Epithelial cell of esophagus (primary cell): ENCODE results near the gene LMO7.

Experiments
- DNase-seq: peaks from one replicate; pipeline ENCODE4 v3.0.0; 2010; ENCODE audit warnings: low read depth
- H3K4me3 ChIP-seq: 2 replicates; pipeline ENCODE4 v1.5.1; 2011; ENCODE audit warnings: mild to moderate bottlenecking, low read length, control low read depth
- CTCF ChIP-seq: IDR thresholded peaks from 2 replicates; pipeline ENCODE4 v1.5.1; 2011; ENCODE audit warnings: low read depth, mild to moderate bottlenecking, low read length, control low read depth, inconsistent platforms; ENCODE audit not compliant: insufficient read depth; ENCODE audit errors: missing control alignments

LMO7 gene

GRCh38 chr13:75870397-75870903 is 234.3 kb downstream of the LMO7 start:
- peak overlapping the region; percentile 54 for H3K4me3 ChIP-seq
- peak; percentile 69 for TF ChIP-seq CTCF
- peak; percentile 26 for DNase-seq

GRCh38 chr13:75871059-75871458 is 234.9 kb downstream of the LMO7 start:
- no peak for TF ChIP-seq CTCF
- H3K4me3 ChIP-seq: no peak overlapping the region
- DNase-seq: no peak

- TF ChIP-seq CTCF: no peak
- no peak overlapping the region for H3K4me3 ChIP-seq
- no peak for DNase-seq
Observed at GRCh38 chr13:75872980-75873379, 236.8 kb downstream of the LMO7 start.

GRCh38 chr13:75873494-75873893 is 237.4 kb downstream of the LMO7 start:
- no peak for DNase-seq
- H3K4me3 ChIP-seq: no peak overlapping the region
- no peak for TF ChIP-seq CTCF

- no peak overlapping the region for H3K4me3 ChIP-seq
- no peak for TF ChIP-seq CTCF
- no peak for DNase-seq
Observed at GRCh38 chr13:75875450-75875849, 239.3 kb downstream of the LMO7 start.

GRCh38 chr13:75876142-75877050 is 240.3 kb downstream of the LMO7 start:
- H3K4me3 ChIP-seq: no peak overlapping the region
- peak; percentile 92 for TF ChIP-seq CTCF
- DNase-seq: peak; percentile 72
